HL-60/S4 treated with phorbol 12-myristate 13-acetate at 8.2 ng/mL for 4 days and 3 days (cell line): Measurements from ENCODE around the gene DENND2A.
"Not testable (repeated sequence)": the region's sequence is repeated elsewhere in the genome, so short reads cannot be mapped to it uniquely, and the experiment has no call there.

Experiments
- in situ Hi-C: fragments of 300-500 bp; cut with MboI; formaldehyde crosslinking; loops from 2 replicates; pipeline ENCODE4 v1.15.0; 2022; ENCODE audit warnings: low sequenced_read_pairs

Gene DENND2A

DNA sequence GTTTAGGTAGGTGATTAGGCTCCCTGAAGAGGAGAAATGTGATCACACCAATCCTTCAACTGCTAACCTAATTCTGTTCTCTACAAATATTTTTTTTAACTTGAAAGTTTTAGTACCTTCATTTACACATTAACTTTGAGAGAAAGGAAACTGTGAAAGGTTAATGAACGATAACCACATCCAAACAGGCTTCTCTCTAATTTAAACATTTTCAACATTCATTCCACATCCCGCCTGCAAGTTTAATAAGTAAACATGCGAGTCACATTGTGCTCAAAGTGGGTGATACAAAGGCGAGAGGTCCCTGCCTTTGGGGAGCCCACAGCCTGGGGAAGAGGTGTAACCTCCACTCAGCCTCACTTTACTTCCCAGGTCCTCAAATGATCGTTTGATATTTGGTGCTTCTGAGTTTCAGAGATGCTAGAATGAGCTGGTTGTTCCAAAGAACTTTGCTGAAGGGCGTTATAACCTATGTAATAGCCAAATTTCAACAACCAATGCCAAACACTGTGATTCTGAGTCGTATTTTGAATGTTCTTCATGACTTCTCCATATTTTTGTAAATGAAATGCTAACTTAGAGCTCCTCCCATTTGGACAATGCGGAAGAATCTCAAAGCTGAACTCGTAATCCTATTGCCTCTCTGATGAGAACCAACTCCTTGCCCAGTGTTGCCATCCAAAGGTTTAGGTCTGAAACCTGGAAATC is 47.5 kb downstream of the DENND2A start:
- in situ Hi-C loops = no loop called here

- in situ Hi-C loops = no loop called here
These were observed 49.3 kb downstream of the DENND2A start for GRCh38 chr7:140591180-140591902.

DNA sequence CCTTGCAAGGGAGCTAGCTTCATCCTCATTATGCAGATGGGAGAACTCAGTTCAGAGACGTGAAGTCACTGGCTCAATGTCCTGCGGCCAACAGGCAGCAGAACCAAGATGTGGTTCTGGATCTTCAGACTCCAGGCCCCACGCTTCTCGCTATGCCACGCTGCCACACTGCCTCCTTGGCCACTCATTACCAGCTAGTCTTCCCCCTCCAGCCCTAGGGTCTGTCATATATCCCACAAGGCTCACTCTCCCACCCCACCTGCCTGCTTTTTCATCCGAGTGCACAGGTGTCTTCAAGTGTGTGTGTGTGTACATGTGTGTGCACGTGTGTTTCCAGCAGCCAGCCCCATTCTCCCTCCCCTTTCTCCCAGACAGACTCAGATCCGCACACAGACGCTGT is 53.4 kb downstream of the DENND2A start:
- in situ Hi-C loops = no loop called here

DNA sequence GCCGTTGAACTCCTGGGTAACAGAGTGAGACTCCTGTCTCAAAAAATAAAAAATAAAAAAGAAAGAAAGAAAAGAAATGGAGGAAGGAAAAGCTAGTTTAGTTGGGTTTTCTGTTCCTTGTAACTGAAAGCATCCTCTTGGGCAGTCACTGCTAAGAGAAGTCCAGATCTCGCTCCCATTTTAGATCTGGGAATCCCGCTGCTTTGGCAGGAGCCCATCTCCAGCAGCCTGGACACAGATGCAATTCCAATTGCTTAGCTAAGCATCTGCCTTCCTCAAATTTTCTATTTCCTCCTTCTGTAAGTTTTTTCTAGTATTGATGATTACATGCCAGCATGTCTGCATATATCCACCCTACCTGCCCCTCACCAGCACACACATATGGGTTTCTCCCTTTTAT is 54.1 kb downstream of the DENND2A start:
- in situ Hi-C loops = no loop called here

GRCh38 chr7:140585333-140585732 is 55.3 kb downstream of the DENND2A start:
- in situ Hi-C loops = no loop called here

DNA sequence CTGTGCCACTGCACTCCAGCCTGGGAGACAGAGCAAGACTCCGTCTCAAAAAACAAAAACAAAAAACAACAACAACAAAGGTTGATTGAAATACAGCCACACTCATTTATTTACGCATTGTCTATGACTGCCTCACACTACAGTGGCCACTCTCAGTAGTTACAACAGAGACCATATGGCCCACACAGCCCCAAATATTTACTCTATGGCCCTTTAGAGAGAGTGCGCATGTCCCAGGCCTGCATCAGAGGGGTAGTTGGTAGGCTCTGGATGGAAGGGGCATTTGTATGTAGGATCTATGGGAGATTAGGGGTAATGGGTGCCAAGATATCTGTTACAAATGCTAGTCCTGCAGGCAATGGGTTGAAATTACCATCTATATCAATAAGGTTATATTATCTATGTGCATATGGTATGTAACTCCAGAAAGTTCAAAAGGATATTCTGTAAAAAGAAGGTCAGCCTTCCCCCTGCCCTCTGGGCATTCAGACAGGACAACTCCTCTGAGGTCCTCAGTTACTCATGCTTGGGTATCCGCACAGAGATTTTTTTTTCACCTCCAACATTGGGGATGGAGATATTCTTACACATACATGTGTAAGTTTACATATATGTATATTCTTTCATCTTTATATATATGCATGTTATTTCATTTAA is 56.3 kb downstream of the DENND2A start:
- in situ Hi-C loops = no loop called here

- in situ Hi-C loops = no loop called here
These were observed 59.2 kb downstream of the DENND2A start for GRCh38 chr7:140581411-140581810.

- in situ Hi-C loops = no loop called here
These were observed 63.0 kb downstream of the DENND2A start for GRCh38 chr7:140577651-140578050.

- in situ Hi-C loops = no loop called here
These were observed 64.0 kb downstream of the DENND2A start for GRCh38 chr7:140576589-140576988.

DNA sequence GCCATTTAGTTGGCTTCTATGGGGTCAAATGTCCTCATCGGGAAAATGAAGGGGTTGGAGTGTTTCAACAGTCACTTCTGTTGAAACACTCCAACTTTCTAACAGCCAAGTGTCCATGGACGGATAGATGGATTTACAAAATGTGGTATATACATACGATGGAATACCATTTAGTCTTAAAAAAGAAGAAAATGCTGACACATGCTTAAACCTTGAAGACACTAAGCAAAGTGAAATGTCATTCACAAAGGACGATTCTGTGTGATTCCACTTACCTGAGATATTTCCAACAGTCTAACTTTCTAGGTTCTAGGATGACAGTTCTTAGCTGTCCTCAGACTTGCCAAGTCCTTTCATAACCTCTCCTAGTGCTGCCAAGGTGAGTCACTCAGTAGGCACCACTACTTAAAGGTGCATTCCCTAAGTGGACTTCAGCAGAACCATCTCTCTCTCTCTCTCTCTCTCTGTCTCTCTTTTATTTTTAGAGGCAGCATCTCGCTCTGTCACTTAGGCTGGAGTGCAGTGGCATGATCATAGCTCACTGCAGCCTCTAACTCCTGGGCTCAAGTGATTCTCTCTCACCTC is 69.0 kb downstream of the DENND2A start:
- in situ Hi-C loops = no loop called here

DNA sequence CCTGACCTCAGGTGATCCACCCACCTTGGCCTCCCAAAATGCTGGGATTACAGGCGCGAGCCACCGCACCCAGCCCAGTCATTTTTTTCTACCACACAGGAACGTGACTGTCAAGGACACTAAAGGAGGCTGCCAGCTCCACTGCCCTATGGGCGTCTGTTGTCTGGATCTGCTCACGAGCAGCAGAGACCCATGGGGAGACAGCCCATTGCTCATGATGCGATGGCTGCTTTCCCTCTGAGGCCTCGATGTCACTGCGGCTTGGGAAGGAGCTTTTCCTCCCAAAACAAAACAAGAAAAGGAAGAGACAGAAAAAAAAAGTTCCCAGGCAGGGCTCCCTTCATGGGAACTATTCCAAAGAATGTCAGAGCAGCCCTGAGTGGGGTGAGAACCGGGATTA is 70.5 kb downstream of the DENND2A start:
- in situ Hi-C loops = no loop called here

DNA sequence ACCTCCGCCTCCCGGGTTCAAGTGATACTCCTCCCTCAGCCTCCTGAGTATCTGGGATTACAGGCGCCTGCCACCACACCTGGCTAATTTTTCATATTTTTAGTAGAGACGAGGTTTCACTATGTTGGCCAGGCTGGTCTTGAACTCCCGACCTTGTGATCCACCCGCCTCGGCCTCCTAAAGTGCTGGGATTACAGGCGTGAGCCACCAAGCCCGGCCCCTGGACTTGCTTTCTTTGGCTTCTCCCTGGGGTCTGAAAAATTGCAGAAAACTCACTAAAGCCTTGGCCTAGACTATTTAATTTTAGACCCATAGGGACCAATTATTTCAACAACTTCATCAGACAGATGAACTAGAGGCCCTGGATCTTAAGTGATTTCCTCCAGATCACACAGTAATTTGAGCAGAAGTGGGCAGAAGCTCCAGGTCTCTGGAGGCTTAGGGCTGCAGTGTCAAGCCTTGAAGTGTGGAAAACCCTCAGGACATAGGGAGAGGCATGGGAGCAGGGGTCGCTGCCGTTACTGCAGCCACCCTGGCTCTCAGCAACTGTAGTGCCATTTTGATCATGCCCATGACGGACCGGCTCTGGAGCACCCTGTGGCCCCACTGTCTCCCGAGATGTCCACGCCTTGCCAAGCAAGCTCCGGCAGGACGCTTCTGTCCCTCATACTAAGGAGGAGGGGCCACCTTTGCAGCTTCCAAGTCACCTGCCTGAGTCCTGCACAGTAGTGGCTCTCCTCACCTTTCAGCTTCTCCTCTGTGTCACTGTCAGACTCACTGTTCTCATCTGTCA is 72.4 kb downstream of the DENND2A start:
- in situ Hi-C loops = no loop called here

DNA sequence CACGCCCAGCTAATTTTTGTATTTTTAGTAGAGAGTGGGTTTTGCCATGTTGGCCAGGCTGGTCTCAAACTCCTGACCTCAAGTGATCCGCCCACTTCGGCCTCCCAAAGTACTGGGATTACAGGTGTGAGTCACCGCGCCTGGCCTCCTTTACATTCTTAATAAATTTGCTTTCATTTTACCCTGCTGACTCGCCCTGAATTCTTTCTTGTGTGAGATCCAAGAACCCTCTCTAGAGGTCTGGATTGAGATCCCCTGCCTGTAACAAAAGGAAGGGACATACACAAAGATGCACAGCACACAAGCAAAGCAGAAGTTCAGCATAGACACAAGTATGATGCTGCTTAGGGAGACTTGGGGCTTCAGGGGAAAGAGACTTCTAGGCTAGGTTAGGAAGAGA is 74.4 kb downstream of the DENND2A start:
- in situ Hi-C loops = not testable (repeated sequence)

DNA sequence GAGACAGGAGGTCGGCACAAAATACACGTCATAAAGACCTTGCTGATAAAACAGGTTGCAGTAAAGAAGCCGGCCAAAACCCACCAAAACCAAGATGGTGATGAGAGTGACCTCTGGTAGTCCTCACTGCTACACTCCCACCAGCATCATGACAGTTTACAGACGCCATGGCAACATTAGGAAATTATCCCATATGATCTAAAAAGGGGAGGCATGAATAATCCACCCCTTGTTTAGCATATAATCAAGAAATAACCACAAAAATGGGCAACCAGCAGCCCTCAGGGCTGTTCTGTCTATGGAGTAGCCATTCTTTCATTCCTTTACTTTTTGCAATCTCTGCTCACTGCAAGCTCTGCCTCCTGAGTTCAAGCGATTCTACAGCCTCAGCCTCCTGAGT is 74.9 kb downstream of the DENND2A start:
- in situ Hi-C loops = not testable (repeated sequence)

DNA sequence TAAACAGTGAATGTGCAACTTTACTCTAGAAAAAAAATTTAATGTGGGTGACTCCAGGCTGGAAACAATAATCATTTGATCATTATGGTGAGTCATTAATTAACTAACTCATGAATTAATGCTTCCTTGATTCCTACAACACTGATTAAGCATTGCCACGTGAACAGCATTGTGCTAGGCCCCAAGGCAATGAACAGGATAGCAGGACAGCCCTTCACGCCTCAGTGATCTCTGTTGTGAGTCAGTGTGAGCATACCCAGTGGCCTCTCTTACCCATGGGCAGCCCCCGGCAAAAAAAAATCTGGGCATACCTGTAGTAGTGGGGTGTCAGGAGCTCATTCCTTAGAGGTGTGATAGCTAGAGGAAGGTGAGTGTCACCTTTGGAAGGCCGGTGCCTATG is 76.0 kb downstream of the DENND2A start:
- in situ Hi-C loops = no loop called here

DNA sequence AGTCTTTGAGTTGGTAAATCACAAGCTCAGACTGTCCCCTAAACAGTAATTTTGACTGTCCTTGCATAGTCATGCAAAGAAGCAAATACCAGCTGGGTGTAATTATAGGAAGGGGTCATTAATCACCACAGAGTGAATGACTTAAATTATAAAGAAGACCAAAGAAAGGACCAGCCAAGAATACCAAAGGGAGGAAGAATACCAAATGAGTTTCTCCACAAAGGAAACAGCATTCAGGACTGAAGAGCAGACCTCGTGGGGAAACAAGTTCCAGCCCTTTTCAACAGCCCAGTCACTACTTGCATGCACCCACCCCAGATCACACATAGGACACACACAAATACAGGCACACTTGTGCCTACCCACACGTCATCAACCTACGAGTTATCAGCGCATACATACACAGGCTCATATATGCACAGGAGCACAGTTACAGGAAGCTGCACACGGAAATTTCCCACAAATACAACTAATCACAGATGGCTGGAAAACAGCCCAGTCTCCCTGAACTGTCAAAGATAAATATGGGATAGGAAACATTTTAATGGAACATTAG is 77.6 kb downstream of the DENND2A start:
- in situ Hi-C loops = no loop called here

DNA sequence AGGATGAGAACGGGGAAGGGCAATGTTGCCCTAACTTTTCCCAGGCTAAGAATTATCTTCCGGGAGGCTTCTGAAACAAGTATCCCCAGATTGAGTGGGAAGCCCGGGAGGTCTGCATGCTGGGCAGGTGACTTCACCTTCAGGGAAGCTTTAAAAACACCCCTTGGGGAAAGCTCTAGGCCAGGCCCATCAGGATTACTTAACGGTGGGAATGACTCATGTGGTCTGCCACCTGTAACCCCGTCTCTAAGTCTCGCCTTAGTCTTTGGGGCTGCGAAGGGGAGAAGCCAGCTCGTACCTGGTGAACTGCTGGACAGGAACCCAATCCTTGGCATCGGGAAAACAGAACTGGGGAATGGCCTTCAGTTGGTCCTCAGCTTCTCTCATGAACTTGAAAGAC is 81.2 kb downstream of the DENND2A start:
- in situ Hi-C loops = no loop called here

DNA sequence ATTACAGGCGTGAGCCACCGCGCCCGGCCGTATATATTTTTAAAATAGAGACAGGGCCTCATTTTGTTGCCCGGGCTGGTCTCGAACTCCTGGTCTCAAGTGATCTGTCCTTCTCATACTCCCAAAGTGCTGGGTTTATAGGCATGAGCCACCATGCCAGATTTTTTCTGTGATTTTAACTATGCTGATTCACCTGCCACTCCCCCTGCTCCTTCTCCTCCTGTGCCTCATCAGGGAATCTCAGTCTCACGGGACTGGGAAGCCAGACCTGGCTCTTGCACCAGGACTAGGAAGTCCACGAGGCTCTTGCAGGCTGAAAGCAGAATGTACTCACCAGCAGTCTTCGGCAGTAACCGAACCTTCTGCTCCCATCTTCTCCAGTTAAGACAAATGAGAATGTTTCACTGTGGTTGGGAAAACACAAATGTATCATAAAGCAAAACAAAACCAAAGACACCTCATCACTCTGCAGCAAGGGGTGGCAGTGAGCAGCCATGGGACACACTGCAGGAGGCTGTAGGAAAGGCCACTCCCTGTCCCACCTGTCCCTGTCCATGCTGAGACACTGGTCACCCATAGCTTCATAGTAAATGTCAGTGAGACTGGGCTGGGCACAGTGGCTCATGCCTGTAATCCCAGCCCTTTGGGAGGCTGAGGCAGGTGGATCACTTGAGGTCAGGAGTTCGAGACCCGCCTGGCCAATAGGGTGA is 82.6 kb downstream of the DENND2A start:
- in situ Hi-C loops = no loop called here

DNA sequence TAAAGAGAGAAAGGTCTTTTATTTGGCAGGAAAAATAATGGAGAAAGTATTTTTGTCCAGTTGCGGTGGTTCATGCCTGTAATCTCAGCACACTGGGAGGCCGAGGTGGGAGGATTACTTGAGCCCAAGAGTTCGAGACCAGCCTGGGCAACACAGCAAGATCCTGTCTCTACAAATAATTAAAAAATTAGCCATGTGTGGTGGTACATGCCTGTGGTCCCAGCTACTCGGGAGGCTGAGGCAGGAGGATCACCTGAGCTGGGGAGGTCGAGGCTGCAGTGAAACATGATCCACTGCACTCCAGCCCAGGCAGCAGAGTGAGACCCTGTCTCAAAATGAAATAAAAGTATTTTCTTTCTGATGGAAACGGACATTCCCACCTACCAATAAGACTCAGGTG is 83.5 kb downstream of the DENND2A start:
- in situ Hi-C loops = no loop called here

DNA sequence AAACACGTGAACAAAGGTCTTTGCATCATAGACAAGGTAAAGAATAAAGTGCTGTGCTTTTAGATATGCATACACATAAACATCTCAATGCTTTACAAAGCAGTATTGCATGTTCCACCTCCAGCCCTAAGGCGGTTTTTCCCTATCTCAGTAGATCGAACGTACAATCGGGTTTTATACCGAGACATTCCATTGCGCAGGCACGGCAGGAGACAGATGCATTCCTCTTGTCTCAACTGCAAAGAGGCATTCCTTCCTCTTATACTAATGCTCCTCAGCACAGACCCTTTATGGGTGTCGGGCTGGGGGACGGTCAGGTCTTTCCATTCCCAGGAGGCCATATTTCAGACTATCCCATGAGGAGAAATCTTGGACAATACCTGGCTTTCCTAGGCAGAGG is 87.4 kb downstream of the DENND2A start:
- in situ Hi-C loops = not testable (repeated sequence)
